WTC11 (cell line): ENCODE results near the gene S100A8.

Experiments
- CBFB ChIP-seq: sonication (generic); formaldehyde crosslinking; IDR thresholded peaks from 2 replicates; pipeline ENCODE4 v1.8.1; 2022; ENCODE audit warnings: mild to moderate bottlenecking, low read depth, missing genetic modification reagents
- CREB1 ChIP-seq: sonication (generic); formaldehyde crosslinking; IDR thresholded peaks from 2 replicates; pipeline ENCODE4 v1.8.0; 2023; ENCODE audit warnings: mild to moderate bottlenecking, missing genetic modification reagents
- EMX1 ChIP-seq: fragments of 250-450 bp; sonication (Bioruptor Pico); IDR thresholded peaks from 2 replicates; pipeline ENCODE4 v1.8.0; 2021; ENCODE audit warnings: mild to moderate bottlenecking
- KAT7 ChIP-seq: sonication (generic); formaldehyde crosslinking; IDR thresholded peaks from 2 replicates; pipeline ENCODE4 v1.8.1; 2023; ENCODE audit warnings: missing genetic modification reagents, mild to moderate bottlenecking, borderline replicate concordance
- NFYB ChIP-seq: sonication (generic); formaldehyde crosslinking; conservative IDR thresholded peaks from 2 replicates; pipeline ENCODE4 v1.8.0; 2022; ENCODE audit warnings: low read depth, missing genetic modification reagents
- TEAD4 ChIP-seq: sonication (generic); formaldehyde crosslinking; IDR thresholded peaks from 2 replicates; pipeline ENCODE4 v1.8.0; 2022; ENCODE audit warnings: mild to moderate bottlenecking, missing genetic modification reagents
- ZNF232 ChIP-seq: sonication (generic); formaldehyde crosslinking; IDR thresholded peaks from 2 replicates; pipeline ENCODE4 v1.8.0; 2022; ENCODE audit warnings: mild to moderate bottlenecking, missing genetic modification reagents
- TF ChIP-seq, protein P1 (sequence below): fragments of 200-600 bp; IDR thresholded peaks from 2 replicates; pipeline ENCODE4 v1.8.0; 2022; ENCODE audit warnings: antibody characterized with exemption
- TF ChIP-seq, protein P2 (sequence below): sonication (generic); formaldehyde crosslinking; IDR thresholded peaks from 2 replicates; pipeline ENCODE4 v1.8.1; 2023; ENCODE audit warnings: mild to moderate bottlenecking, missing genetic modification reagents, moderate library complexity
- TF ChIP-seq, protein P3 (sequence below): sonication (generic); formaldehyde crosslinking; IDR thresholded peaks from 2 replicates; pipeline ENCODE4 v1.8.0; 2022; ENCODE audit warnings: mild to moderate bottlenecking, missing genetic modification reagents
- TF ChIP-seq, protein P4 (sequence below): sonication (generic); formaldehyde crosslinking; IDR thresholded peaks from 2 replicates; pipeline ENCODE4 v1.8.0; 2022; ENCODE audit warnings: mild to moderate bottlenecking, missing genetic modification reagents
- TF ChIP-seq, protein P5 (sequence below): fragments of 250-450 bp; sonication (Bioruptor Pico); IDR thresholded peaks from 2 replicates; pipeline ENCODE4 v1.9.0; 2021; ENCODE audit warnings: moderate library complexity, mild to moderate bottlenecking, inconsistent platforms, borderline replicate concordance
- TF ChIP-seq, protein P6 (sequence below): sonication (generic); formaldehyde crosslinking; IDR thresholded peaks from 2 replicates; pipeline ENCODE4 v1.8.1; 2022; ENCODE audit warnings: low read depth, mild to moderate bottlenecking, moderate library complexity, missing genetic modification reagents, borderline replicate concordance

DNA sequence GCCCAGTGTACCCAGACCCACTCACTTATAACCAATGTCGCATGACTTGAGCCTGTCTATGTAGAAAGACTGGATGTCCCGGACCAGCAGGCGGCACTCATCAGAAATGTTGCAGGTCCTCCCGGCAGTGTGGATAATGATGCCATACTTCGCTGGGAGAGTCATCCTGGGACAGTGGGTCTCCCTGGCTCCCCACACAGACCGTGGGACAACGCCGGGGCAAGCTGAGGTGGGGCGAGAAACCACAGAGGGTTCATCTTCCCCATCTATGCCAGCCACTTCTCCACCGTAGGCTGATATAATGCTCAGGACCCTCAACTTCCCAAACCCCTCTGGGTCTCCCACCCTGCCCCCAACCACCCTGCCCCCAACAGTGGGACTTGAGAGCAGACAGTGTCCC, 50.5 kb downstream of the S100A8 start:
- TF ChIP-seq, protein P1, sequence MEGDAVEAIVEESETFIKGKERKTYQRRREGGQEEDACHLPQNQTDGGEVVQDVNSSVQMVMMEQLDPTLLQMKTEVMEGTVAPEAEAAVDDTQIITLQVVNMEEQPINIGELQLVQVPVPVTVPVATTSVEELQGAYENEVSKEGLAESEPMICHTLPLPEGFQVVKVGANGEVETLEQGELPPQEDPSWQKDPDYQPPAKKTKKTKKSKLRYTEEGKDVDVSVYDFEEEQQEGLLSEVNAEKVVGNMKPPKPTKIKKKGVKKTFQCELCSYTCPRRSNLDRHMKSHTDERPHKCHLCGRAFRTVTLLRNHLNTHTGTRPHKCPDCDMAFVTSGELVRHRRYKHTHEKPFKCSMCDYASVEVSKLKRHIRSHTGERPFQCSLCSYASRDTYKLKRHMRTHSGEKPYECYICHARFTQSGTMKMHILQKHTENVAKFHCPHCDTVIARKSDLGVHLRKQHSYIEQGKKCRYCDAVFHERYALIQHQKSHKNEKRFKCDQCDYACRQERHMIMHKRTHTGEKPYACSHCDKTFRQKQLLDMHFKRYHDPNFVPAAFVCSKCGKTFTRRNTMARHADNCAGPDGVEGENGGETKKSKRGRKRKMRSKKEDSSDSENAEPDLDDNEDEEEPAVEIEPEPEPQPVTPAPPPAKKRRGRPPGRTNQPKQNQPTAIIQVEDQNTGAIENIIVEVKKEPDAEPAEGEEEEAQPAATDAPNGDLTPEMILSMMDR, result no peak
- no peak for TF ChIP-seq CREB1 (CRISPR knock-in tag)
- no peak for TF ChIP-seq TEAD4 (CRISPR knock-in tag)
- TF ChIP-seq, protein P2, sequence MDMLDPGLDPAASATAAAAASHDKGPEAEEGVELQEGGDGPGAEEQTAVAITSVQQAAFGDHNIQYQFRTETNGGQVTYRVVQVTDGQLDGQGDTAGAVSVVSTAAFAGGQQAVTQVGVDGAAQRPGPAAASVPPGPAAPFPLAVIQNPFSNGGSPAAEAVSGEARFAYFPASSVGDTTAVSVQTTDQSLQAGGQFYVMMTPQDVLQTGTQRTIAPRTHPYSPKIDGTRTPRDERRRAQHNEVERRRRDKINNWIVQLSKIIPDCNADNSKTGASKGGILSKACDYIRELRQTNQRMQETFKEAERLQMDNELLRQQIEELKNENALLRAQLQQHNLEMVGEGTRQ (CRISPR knock-in tag), result no peak
- TF ChIP-seq, protein P3, sequence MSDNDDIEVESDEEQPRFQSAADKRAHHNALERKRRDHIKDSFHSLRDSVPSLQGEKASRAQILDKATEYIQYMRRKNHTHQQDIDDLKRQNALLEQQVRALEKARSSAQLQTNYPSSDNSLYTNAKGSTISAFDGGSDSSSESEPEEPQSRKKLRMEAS, result no peak
- TF ChIP-seq KAT7 (CRISPR knock-in tag), result no peak
- no peak for TF ChIP-seq EMX1 (CRISPR knock-in tag)
- TF ChIP-seq, protein P4, sequence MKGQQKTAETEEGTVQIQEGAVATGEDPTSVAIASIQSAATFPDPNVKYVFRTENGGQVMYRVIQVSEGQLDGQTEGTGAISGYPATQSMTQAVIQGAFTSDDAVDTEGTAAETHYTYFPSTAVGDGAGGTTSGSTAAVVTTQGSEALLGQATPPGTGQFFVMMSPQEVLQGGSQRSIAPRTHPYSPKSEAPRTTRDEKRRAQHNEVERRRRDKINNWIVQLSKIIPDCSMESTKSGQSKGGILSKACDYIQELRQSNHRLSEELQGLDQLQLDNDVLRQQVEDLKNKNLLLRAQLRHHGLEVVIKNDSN (CRISPR knock-in tag), result no peak
- TF ChIP-seq CBFB, result no peak
- TF ChIP-seq, protein P5, sequence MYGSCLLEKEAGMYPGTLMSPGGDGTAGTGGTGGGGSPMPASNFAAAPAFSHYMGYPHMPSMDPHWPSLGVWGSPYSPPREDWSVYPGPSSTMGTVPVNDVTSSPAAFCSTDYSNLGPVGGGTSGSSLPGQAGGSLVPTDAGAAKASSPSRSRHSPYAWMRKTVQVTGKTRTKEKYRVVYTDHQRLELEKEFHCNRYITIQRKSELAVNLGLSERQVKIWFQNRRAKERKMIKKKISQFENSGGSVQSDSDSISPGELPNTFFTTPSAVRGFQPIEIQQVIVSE (CRISPR knock-in tag), result no peak
- TF ChIP-seq, protein P6, sequence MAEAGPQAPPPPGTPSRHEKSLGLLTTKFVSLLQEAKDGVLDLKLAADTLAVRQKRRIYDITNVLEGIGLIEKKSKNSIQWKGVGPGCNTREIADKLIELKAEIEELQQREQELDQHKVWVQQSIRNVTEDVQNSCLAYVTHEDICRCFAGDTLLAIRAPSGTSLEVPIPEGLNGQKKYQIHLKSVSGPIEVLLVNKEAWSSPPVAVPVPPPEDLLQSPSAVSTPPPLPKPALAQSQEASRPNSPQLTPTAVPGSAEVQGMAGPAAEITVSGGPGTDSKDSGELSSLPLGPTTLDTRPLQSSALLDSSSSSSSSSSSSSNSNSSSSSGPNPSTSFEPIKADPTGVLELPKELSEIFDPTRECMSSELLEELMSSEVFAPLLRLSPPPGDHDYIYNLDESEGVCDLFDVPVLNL, result no peak
- TF ChIP-seq ZNF232 (CRISPR knock-in tag), result no peak
- TF ChIP-seq NFYB, result no peak
